Neural progenitor cell (in vitro differentiated cells): ENCODE data around the gene COL15A1. TPM values are rescaled to one million over a fixed set of nuclear protein-coding genes. Genes with fewer than 3 reads are reported as not detected.

Source experiments
- DNase-seq: peaks from one replicate; pipeline ENCODE4 v3.0.0-alpha.2; 2016; ENCODE audit warnings: low spot score
- H2AFZ ChIP-seq: fragments of 200-600 bp; sonication (generic); replicated peaks from 2 replicates; pipeline ENCODE4 v1.6.1; 2016; ENCODE audit warnings: antibody characterized with exemption
- H3F3A ChIP-seq: fragments of 200-600 bp; sonication (generic); 2 replicates; pipeline ENCODE4 v1.6.1; 2016; ENCODE audit warnings: antibody characterized with exemption, low read depth
- H3K27ac ChIP-seq: fragments of 200-600 bp; sonication (generic); 2 replicates; pipeline ENCODE4 v1.5.1; 2016; ENCODE audit warnings: mild to moderate bottlenecking
- H3K27me3 ChIP-seq: fragments of 200-600 bp; sonication (generic); 2 replicates; pipeline ENCODE4 v1.6.1; 2016; ENCODE audit warnings: mild to moderate bottlenecking, moderate library complexity
- H3K36me3 ChIP-seq: fragments of 200-600 bp; sonication (generic); 2 replicates; pipeline ENCODE4 v1.5.1; 2016
- H3K4me1 ChIP-seq: fragments of 200-600 bp; sonication (generic); 2 replicates; pipeline ENCODE4 v1.6.1; 2016; ENCODE audit warnings: mixed run types
- H3K4me2 ChIP-seq: fragments of 200-600 bp; sonication (generic); 2 replicates; pipeline ENCODE4 v1.6.1; 2016
- H3K4me3 ChIP-seq: fragments of 200-600 bp; sonication (generic); 2 replicates; pipeline ENCODE4 v1.5.1; 2016
- H3K79me2 ChIP-seq: fragments of 200-600 bp; sonication (generic); 2 replicates; pipeline ENCODE4 v1.6.1; 2016; ENCODE audit warnings: low read depth
- H3K9ac ChIP-seq: fragments of 200-600 bp; sonication (generic); 2 replicates; pipeline ENCODE4 v1.6.1; 2016
- H3K9me3 ChIP-seq: fragments of 200-600 bp; sonication (generic); 2 replicates; pipeline ENCODE4 v1.5.1; 2016; ENCODE audit warnings: low read depth
- H4K20me1 ChIP-seq: fragments of 200-600 bp; sonication (generic); 2 replicates; pipeline ENCODE4 v1.6.1; 2016; ENCODE audit warnings: low read depth
- H3K27ac Mint-ChIP-seq: 3 replicates; pipeline ENCODE4 v1.8.0; 2021; ENCODE audit warnings: mixed read lengths
- H3K27me3 Mint-ChIP-seq: 2 replicates; pipeline ENCODE4 v1.8.0; 2022; ENCODE audit warnings: low read depth, mild to moderate bottlenecking, inconsistent platforms, moderate library complexity, mixed read lengths; ENCODE audit not compliant: insufficient read depth
- H3K36me3 Mint-ChIP-seq: 3 replicates; pipeline ENCODE4 v1.8.0; 2021; ENCODE audit warnings: mixed read lengths
- H3K4me1 Mint-ChIP-seq: 3 replicates; pipeline ENCODE4 v1.8.0; 2021; ENCODE audit warnings: mixed read lengths
- H3K4me3 Mint-ChIP-seq: 3 replicates; pipeline ENCODE4 v1.8.0; 2021; ENCODE audit warnings: mild to moderate bottlenecking, moderate library complexity, mixed read lengths
- H3K9me3 Mint-ChIP-seq: 3 replicates; pipeline ENCODE4 v1.8.0; 2020; ENCODE audit warnings: mixed read lengths
- CTCF ChIP-seq: fragments of 200-600 bp; sonication (generic); IDR thresholded peaks from 2 replicates; pipeline ENCODE4 v1.5.1; 2017; ENCODE audit warnings: antibody characterized with exemption, mild to moderate bottlenecking
- EZH2 ChIP-seq: fragments of 200-600 bp; sonication (generic); IDR thresholded peaks from 2 replicates; pipeline ENCODE4 v1.6.1; 2017; ENCODE audit warnings: antibody characterized with exemption, mild to moderate bottlenecking, moderate library complexity
- EZH2phosphoT487 ChIP-seq: fragments of 200-600 bp; sonication (generic); IDR thresholded peaks from 2 replicates; pipeline ENCODE4 v1.6.1; 2017; ENCODE audit warnings: antibody characterized with exemption
- total RNA-seq: library from RNA; depleted of rRNA; stranded (reverse); fragments of >200 nt; gene quantifications from 2 replicates; pipeline ENCODE4 v1.2.3, GENCODE V29; 2015; ENCODE audit warnings: low replicate concordance

The COL15A1 gene
- total RNA-seq, 1 donor from 2014 or later, result 3.2 TPM

GRCh38 chr9:99109522-99109921 is 165.8 kb downstream of the COL15A1 start:
- Histone ChIP-seq H3K27ac (no peak overlapping the region), H3K9me3 (no peaks in the 10 kb centered on the region), H4K20me1 (peaks cover 90% of the 10 kb centered on the region), H3K9ac (no peak overlapping the region), H3K4me2 (no peak overlapping the region), H2AFZ (no peak overlapping the region), H3F3A (peaks cover 11% of the 10 kb centered on the region), H3K4me3 (no peak overlapping the region), H3K4me1 (peaks cover 46% of the 10 kb centered on the region), H3K36me3 (no peaks in the 10 kb centered on the region), H3K79me2 (peaks cover 92% of the 10 kb centered on the region), H3K27me3 (no peaks in the 10 kb centered on the region)
- DNase-seq, result no peak
- Mint-ChIP-seq H3K36me3 (peaks cover 46% of the 10 kb centered on the region), H3K9me3 (peaks cover 28% of the 10 kb centered on the region), H3K27ac (no peak overlapping the region), H3K4me1 (peaks cover 30% of the 10 kb centered on the region), H3K4me3 (no peak overlapping the region), H3K27me3 (peaks cover 2% of the 10 kb centered on the region)
- no peak for TF ChIP-seq EZH2phosphoT487
- TF ChIP-seq EZH2, result no peak

GRCh38 chr9:99112750-99113413 is 169.2 kb downstream of the COL15A1 start:
- Mint-ChIP-seq H3K36me3 (peaks cover 54% of the 10 kb centered on the region), H3K4me1 (peaks cover 17% of the 10 kb centered on the region), H3K27me3 (no peaks in the 10 kb centered on the region), H3K9me3 (peaks cover 38% of the 10 kb centered on the region), H3K4me3 (no peak overlapping the region), H3K27ac (no peak overlapping the region)
- no peak overlapping the region for H3K27ac ChIP-seq
- TF ChIP-seq EZH2, result no peak
- no peaks in the 10 kb centered on the region for H3K9me3 ChIP-seq
- peaks cover 100% of the 10 kb centered on the region for H3K79me2 ChIP-seq
- no peaks in the 10 kb centered on the region for H3K36me3 ChIP-seq
- H3K4me1 ChIP-seq, result peaks cover 52% of the 10 kb centered on the region
- no peak overlapping the region for H3K4me3 ChIP-seq
- peaks cover 31% of the 10 kb centered on the region for H3F3A ChIP-seq
- no peak overlapping the region for H3K9ac ChIP-seq
- no peaks in the 10 kb centered on the region for H3K27me3 ChIP-seq
- no peak overlapping the region for H3K4me2 ChIP-seq
- H4K20me1 ChIP-seq, result peaks cover 99% of the 10 kb centered on the region
- DNase-seq, result no peak
- no peak overlapping the region for H2AFZ ChIP-seq

- no peak overlapping the region for H3K27ac Mint-ChIP-seq
Measured at GRCh38 chr9:99113414-99114048, 169.8 kb downstream of the COL15A1 start.

GRCh38 chr9:99114049-99114440 is 170.3 kb downstream of the COL15A1 start:
- no peak overlapping the region for H3K27ac Mint-ChIP-seq
- DNase-seq, result no peak
- peaks cover 31% of the 10 kb centered on the region for H3F3A ChIP-seq
- H3K27me3 Mint-ChIP-seq, result no peaks in the 10 kb centered on the region
- H3K9ac ChIP-seq, result no peak overlapping the region
- TF ChIP-seq CTCF (no peak), EZH2 (no peak), EZH2phosphoT487 (no peak)
- H3K4me1 Mint-ChIP-seq, result peaks cover 12% of the 10 kb centered on the region
- no peaks in the 10 kb centered on the region for H3K9me3 ChIP-seq
- H4K20me1 ChIP-seq, result peaks cover 96% of the 10 kb centered on the region
- no peak overlapping the region for H2AFZ ChIP-seq
- H3K9me3 Mint-ChIP-seq, result peaks cover 39% of the 10 kb centered on the region
- no peak overlapping the region for H3K27ac ChIP-seq
- peaks cover 47% of the 10 kb centered on the region for H3K4me1 ChIP-seq
- H3K79me2 ChIP-seq, result peaks cover 100% of the 10 kb centered on the region
- no peak overlapping the region for H3K4me3 Mint-ChIP-seq
- H3K4me2 ChIP-seq, result peak overlapping the region; percentile 8
- no peaks in the 10 kb centered on the region for H3K36me3 ChIP-seq
- no peak overlapping the region for H3K4me3 ChIP-seq
- H3K36me3 Mint-ChIP-seq, result peaks cover 50% of the 10 kb centered on the region
- H3K27me3 ChIP-seq, result no peaks in the 10 kb centered on the region

More at GRCh38 chr9:99113414-99114048, 169.8 kb downstream of the COL15A1 start:
- no peak for DNase-seq
- Histone ChIP-seq H3K4me3 (no peak overlapping the region), H3F3A (peaks cover 31% of the 10 kb centered on the region), H3K9me3 (no peaks in the 10 kb centered on the region), H3K27me3 (no peaks in the 10 kb centered on the region), H3K36me3 (no peaks in the 10 kb centered on the region), H3K79me2 (peaks cover 100% of the 10 kb centered on the region), H3K4me2 (peak overlapping the region; percentile 8), H3K27ac (no peak overlapping the region), H3K9ac (no peak overlapping the region), H2AFZ (no peak overlapping the region), H3K4me1 (peaks cover 47% of the 10 kb centered on the region), H4K20me1 (peaks cover 97% of the 10 kb centered on the region)
- no peak overlapping the region for H3K4me3 Mint-ChIP-seq
- H3K9me3 Mint-ChIP-seq, result peaks cover 40% of the 10 kb centered on the region
- peaks cover 13% of the 10 kb centered on the region for H3K4me1 Mint-ChIP-seq
- TF ChIP-seq EZH2phosphoT487 (no peak), CTCF (no peak)
- no peaks in the 10 kb centered on the region for H3K27me3 Mint-ChIP-seq
- H3K36me3 Mint-ChIP-seq, result peaks cover 51% of the 10 kb centered on the region
